Measurements from ENCODE around the gene RAB26. TPM values are rescaled to one million over a fixed set of nuclear protein-coding genes. Genes with fewer than 3 reads are reported as not detected.

Gene RAB26
- total RNA-seq, 6 donors from 2014 or later, result 0.30 to 6.8 (median 0.85) TPM; not detected in 2

GRCh38 chr16:2149630-2150417 lies 1.4 kb downstream of the RAB26 start:
- Histone ChIP-seq H3K27me3 (no peaks in the 10 kb centered on the region), H3K27ac (no peak overlapping the region), H3K9me3 (no peaks in the 10 kb centered on the region), H3K4me3 (no peak overlapping the region), H3K36me3 (peaks cover 0 to 21% (median 4%) of the 10 kb centered on the region in 4 donors), H3K4me1 (peaks cover 54 to 75% (median 67%) of the 10 kb centered on the region in 4 donors)
- no peak for ATAC-seq (ENCODE audit: low FRiP score in 2 of 2)
- WGBS, 2 donors, result 63 to 70% methylated on average over 4 to 18 of the region's 24 CpGs
- TF ChIP-seq POLR2AphosphoS5 (IDR thresholded peaks at IDR 0.05), result no peak
- no peak for TF ChIP-seq EP300 (IDR thresholded peaks at IDR 0.05)
- no peak for TF ChIP-seq CTCF (IDR thresholded peaks at IDR 0.05)
- no peak for TF ChIP-seq POLR2A (IDR thresholded peaks at IDR 0.05)
- no peak for DNase-seq

- Histone ChIP-seq H3K9me3 (no peaks in the 10 kb centered on the region), H3K27ac (peak overlapping the region in 2 of 4 donors; percentile 3), H3K27me3 (no peaks in the 10 kb centered on the region), H3K36me3 (peaks cover 0 to 21% (median 4%) of the 10 kb centered on the region in 4 donors), H3K4me1 (peaks cover 54 to 77% (median 67%) of the 10 kb centered on the region in 4 donors), H3K4me3 (no peak overlapping the region)
- DNase-seq, result peak in 1 of 2 donors; percentile 64
- 70 to 83% methylated on average over 3 to 18 of the region's 18 CpGs for WGBS, 2 donors
- no peak for ATAC-seq (ENCODE audit: low FRiP score in 2 of 2)
- TF ChIP-seq CTCF (IDR thresholded peaks at IDR 0.05), result no peak
- peak in 1 of 4 donors; percentile 13 for TF ChIP-seq POLR2A (IDR thresholded peaks at IDR 0.05)
Observed at GRCh38 chr16:2150418-2151187, 2.2 kb downstream of the RAB26 start.

GRCh38 chr16:2151188-2152091 lies 3.0 kb downstream of the RAB26 start:
- DNase-seq (no peak), ATAC-seq (ENCODE audit: low FRiP score in 2 of 2) (no peak)
- Histone ChIP-seq H3K9me3 (no peaks in the 10 kb centered on the region), H3K36me3 (peaks cover 0 to 21% (median 4%) of the 10 kb centered on the region in 4 donors), H3K27me3 (no peaks in the 10 kb centered on the region), H3K27ac (no peak overlapping the region), H3K4me3 (no peak overlapping the region), H3K4me1 (peaks cover 56 to 83% (median 71%) of the 10 kb centered on the region in 4 donors)
- TF ChIP-seq CTCF (IDR thresholded peaks at IDR 0.05), result no peak
- TF ChIP-seq EP300 (IDR thresholded peaks at IDR 0.05), result no peak
- TF ChIP-seq POLR2A (IDR thresholded peaks at IDR 0.05), result no peak
- TF ChIP-seq POLR2AphosphoS5 (IDR thresholded peaks at IDR 0.05), result no peak
- 80 to 82% methylated on average over 8 to 13 of the region's 13 CpGs for WGBS, 2 donors

GRCh38 chr16:2152695-2153506 lies 4.5 kb downstream of the RAB26 start:
- Histone ChIP-seq H3K36me3 (peaks cover 0 to 21% (median 4%) of the 10 kb centered on the region in 4 donors), H3K9me3 (no peaks in the 10 kb centered on the region), H3K27ac (peak overlapping the region; percentile 23 to 93 (median 84)), H3K4me1 (peaks cover 67 to 90% (median 80%) of the 10 kb centered on the region in 4 donors), H3K4me3 (peak overlapping the region; percentile 54 to 89 (median 80)), H3K27me3 (no peaks in the 10 kb centered on the region)
- 44 to 69% methylated on average over 10 to 21 of the region's 25 CpGs for WGBS, 2 donors
- TF ChIP-seq EP300 (IDR thresholded peaks at IDR 0.05), result no peak
- no peak for TF ChIP-seq CTCF (IDR thresholded peaks at IDR 0.05)
- TF ChIP-seq POLR2A (IDR thresholded peaks at IDR 0.05), result no peak
- no peak for TF ChIP-seq POLR2AphosphoS5 (IDR thresholded peaks at IDR 0.05)
- no peak for ATAC-seq (ENCODE audit: low FRiP score in 2 of 2)
- peak in 1 of 2 donors; percentile 76 for DNase-seq
